Superior temporal gyrus (tissue), 1 donor: Measurements from ENCODE around the gene ITGA11.

Experiments
- DNase-seq: peaks from one replicate; pipeline ENCODE4 v3.0.0-alpha.2; 2016; ENCODE audit errors: extremely low spot score

Gene ITGA11

DNA sequence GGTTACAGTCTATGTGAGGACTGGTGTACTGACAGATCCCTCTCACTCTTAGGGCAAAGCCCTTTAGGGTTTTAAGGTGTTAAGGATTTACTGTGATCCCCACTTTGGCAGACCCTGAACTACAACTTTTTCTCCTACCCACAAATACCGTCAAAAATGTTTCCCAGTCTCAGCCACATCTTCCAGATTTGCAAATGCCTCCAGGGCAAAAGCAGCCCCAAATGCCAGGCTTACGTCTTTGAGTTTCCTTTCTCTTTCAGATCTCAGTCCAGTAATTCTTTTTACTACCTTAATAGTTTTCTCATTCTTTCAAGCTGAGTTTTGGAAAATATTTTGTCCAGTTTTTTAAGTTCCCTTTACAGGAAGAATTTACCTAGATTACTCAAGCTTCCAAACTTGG is 13.4 kb upstream of the ITGA11 start:
- no peak for DNase-seq

DNA sequence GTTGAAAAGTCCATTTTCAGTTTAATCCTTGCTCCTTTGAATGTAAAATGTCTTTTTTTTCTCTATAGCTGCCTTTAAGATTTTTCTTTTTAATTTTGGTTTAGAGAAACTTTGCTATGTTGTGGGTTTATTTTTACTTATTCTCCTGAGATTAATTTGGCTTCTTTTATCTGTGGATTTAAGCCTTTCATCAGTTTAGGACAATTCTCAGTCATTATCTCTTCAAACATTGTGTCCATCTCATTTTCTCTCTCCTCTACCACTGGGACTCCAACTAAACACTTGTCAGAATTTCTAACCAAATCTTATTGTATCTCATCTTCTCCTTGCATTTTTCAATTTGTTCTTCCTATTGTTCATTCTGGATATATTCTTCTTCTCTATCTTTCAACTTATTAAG is 12.4 kb upstream of the ITGA11 start:
- DNase-seq, result no peak

DNA sequence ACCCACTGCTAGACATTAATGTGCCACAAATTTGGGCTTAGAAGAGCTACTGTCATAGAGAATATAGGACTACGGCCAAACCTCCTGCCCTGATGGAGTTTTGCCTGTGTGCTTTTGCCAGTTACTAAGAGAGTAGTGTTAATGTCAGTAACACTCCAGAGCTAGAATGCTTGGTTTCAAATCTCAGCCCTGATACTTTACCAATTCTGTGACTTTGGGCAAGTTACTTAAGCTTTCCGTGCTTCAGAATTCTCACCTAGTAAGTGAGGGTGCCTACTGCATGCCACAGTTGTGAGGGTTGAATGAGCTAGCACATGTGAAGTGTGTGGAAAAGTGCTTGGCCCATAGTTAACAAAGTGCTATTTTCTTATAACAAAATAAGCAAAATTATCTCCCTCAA is 10.9 kb upstream of the ITGA11 start:
- DNase-seq, result no peak

GRCh38 chr15:68442041-68442440 is 10.1 kb upstream of the ITGA11 start:
- DNase-seq, result no peak

DNA sequence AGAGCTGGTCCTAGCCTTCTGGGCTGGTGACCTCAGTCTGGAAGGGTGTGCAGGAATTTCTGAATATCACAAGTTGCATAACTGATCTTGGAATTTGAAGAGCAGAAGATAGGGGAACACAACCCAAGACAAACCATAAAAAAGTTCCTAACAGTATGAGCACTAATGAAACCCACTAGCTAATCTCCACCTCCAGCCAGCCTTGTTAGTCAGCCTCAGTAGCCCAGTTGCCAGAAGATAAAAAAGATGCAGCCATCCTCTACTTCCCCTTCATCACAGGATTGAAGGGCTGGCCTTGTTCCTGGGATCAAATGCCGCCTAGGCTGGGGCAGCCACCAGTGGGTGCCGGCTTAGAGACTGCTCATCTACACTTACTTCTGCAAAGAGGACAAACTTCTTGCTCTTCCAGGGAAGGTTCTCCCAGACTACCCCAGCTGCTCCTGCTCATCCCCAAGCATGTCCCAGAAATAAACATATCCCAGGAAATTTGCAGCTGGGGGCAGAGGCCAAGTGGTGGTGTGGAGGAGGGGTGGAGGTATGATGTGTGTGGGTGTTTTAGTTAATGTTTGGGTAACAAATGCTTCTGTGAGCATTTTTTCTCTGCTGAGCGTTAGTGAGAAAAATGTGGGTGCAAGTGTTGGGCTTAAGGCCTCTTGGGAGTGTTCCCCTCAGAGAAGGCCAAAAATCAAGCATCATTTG is 9.2 kb upstream of the ITGA11 start:
- DNase-seq, result no peak

DNA sequence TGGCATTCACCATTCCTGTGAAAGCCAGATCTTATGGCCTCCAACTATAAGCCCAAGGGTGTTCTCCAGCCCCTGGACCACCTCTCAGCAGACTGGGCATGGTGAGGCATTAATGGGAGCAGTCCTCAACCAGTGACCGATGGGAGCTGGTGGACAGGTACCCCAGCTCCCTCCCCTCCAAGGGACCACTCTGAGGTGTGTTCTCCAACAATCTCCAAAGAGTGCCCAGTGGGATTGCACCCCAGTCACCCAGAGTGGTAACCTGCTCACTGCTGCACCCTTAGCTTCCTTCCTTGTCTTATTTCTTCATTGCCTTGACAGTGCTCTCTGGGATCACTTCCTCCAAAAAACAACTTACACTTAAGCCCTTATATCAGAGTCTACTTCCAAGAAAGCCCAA is 8.2 kb upstream of the ITGA11 start:
- DNase-seq, result no peak

DNA sequence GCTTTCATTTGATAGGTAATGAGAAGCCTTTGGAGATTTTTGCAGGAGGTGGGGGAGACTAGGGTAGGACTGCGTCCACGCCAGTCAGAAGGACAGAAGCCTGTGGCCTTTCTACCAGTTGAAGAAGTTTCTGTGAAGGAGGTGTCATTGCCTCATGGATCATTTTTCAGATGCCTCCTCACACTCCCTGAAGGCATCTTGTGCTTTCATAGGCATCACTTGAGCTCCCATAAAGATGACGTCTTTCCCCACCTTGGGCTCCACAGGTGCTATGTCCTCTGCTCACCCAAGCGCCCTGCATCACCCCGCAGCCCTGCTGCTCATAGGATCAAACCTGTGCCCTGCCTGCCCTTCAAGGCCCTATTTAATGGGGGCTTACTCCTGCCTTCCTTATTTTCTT is 7.5 kb upstream of the ITGA11 start:
- DNase-seq, result no peak

- DNase-seq, result no peak
These were observed 4.7 kb upstream of the ITGA11 start for GRCh38 chr15:68436680-68437079.

- DNase-seq, result no peak
These were observed 4.0 kb upstream of the ITGA11 start for GRCh38 chr15:68435966-68436365.

- no peak for DNase-seq
These were observed 2.1 kb upstream of the ITGA11 start for GRCh38 chr15:68434021-68434420.

DNA sequence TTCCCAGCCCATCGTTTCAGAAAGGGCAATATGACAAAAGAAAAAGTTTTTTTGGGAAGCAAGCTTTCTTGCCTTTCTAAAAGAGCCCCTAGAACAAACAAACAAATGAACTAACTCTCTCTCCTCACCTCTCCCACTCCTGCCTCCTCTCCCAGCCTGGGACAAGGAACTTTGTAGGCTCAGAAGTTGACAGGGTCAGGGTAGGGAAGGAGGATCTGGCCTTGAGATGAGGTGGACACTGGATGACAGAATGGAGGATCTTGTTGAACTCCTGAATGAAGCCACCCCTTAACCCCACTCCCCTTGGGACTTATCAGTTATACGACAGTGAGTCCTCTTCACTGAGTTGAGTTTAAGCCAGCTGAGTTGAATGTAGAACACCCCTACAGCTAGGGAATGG is 1.6 kb upstream of the ITGA11 start:
- DNase-seq, result no peak

GRCh38 chr15:68432441-68433064 is 590 bp upstream of the ITGA11 start:
- DNase-seq, result no peak

GRCh38 chr15:68431037-68431791 is 749 bp downstream of the ITGA11 start:
- no peak for DNase-seq

- DNase-seq, result no peak
These were observed 1.4 kb downstream of the ITGA11 start for GRCh38 chr15:68430471-68431036.

DNA sequence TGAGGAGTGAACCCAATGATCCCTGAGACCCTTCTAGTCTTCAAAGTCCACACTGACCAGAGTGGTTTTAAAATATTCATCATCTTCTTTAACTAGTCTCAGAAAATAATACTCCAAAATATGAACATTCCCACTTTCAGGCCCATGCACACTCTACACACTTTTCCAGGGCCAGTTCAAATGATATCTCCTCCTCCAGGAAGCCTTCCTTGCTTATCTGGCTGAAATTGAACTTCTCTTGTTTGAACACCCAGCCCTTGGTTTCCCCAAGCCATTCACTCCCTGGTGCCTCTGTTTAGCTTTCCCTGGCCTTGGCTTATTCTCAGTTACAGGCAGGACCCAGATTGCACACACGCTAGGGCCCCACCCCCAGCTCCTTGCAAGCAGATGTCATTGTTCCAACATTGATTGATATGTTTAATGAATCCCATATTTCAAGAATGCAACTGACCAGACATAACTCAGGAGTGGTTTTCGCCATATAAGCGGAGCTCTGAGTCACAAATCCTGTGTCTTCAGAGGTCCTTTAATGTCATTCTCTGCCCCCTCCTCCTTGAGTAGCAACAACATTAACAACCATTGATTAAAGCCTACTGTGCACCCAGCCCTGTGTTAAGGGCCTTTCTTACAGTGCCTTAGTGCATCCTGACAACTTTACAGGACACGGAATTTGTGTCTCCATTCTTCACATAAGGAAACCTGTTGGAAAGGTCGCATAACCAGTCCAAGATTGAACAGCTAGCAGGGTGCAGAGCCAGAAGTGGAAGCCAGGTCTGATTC is 2.1 kb downstream of the ITGA11 start:
- DNase-seq, result no peak

- DNase-seq, result no peak
These were observed 3.5 kb downstream of the ITGA11 start for GRCh38 chr15:68428431-68428940.

- no peak for DNase-seq
These were observed 4.0 kb downstream of the ITGA11 start for GRCh38 chr15:68427963-68428362.

GRCh38 chr15:68427366-68427765 is 4.6 kb downstream of the ITGA11 start:
- DNase-seq, result no peak

DNA sequence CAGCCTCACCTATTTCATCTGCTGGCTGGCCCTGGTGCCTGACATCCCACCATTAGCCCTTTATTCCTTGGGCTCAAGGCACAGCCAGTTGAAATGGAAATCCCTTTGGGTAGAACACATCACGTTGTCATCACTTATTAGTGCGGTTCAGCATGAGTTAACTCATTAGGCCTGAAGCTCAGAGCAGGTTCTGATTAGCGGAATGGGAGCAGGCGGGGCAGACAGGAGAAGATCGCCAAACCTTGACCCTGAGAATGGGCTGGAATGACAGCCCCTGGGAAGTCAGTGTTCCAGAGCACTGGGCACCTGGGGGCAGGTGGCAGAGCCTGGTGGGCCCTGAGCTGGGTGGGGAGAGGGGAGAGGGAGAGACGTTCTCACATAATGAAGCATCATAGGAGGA is 5.8 kb downstream of the ITGA11 start:
- DNase-seq, result no peak

- no peak for DNase-seq
These were observed 6.4 kb downstream of the ITGA11 start for GRCh38 chr15:68425428-68426060.

GRCh38 chr15:68424754-68425390 is 7.1 kb downstream of the ITGA11 start:
- DNase-seq, result no peak
